ENCODE data around the gene NEMP2.
"Not testable (repeated sequence)": the region's sequence is repeated elsewhere in the genome, so short reads cannot be mapped to it uniquely, and the experiment has no call there.

Gene NEMP2

DNA sequence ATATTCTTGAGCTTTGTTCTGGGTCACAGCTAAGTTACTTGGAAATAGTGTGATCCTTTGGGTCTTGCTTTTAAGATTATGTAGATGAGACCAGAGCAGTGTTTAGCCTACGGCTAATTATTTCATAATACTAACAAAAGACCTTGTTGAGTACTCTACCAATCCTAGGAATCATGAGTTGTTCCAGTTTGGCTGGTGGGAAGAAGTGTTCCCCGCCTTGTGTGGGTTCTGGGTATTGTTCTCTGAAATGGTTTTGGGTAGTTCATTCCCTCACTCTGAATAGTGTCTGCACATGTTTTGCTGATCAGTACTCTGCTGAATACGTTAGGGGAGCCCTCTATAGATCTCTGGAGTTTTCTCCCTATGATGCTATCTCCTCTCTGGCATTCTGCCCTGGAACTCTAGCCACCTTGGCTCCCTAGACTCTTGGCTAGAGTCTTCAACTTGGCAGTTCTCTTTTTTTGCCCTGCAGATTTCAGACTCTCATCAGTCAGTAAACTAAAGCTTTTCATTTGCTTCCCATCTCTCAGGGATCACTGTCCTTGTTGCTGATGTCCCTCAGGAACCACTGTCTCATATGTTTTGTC lies 48.4 kb downstream of the NEMP2 start:
- no peak for DNase-seq

DNA sequence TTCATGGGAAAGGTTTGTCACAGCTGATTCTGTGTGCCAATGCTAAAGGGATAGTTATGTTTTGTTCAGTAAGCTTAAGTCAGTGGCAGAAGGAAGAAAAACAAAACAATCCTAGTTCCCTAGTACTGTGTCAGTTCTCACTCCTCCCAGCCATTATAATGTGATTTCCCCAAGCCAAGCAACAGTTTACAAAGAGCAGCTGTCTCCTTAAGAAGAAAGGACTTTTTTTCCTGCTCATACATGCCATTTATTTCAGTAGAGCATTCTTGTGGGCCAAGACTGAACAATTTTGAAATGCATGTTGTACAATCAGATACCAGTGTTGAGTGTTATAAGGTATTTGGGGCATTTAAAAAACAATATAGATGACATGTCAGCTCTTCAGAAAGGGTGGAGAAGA lies 52.1 kb downstream of the NEMP2 start:
- DNase-seq = no peak

DNA sequence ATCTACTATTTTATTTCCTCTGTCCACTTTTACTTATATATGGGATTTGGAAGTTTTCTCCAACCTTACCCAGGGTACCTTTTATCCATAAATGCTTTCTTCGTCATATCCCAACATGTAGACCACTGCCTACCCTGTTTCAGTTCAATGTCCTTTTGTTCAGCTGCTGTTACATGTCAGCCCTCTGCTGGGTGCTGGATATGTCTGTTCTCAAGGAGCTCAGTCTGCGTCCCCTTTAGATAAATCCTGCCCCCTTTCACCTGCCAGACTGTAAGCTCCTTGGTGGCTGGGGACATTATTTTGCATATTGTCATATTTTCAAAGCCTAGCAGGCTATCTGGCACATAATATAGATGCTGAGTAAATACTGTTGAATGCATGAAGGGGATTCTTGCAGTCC lies 53.2 kb downstream of the NEMP2 start:
- no peak for DNase-seq

DNA sequence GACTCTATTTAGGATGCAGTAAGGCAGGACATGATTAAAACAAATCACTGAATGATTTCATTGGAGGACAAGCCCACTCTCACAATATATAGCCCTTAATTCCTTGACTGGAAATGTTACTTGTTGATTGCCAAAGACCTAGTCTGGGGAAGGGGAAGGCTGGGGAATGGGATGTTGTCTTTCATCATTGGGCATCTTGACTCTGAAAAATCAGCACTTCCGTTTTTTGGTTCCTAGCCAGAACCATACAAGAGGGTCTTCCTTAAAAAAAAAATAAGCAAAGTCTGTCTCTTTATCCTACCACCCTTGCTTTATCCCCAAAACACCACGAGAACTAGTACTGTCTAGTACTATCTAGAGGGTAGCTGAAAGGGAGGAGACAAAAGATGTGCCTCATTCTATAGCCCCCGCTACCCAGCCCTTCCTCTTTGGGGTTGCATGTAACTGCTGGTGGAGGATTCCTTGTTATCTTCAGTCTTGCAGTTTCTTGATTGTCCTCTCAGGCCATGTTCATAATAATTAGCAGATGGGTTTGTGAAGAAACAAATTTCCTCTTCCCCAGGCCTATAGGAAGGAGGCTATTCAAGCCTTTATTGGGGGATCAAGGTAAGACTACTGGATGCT lies 55.8 kb downstream of the NEMP2 start:
- DNase-seq = no peak

DNA sequence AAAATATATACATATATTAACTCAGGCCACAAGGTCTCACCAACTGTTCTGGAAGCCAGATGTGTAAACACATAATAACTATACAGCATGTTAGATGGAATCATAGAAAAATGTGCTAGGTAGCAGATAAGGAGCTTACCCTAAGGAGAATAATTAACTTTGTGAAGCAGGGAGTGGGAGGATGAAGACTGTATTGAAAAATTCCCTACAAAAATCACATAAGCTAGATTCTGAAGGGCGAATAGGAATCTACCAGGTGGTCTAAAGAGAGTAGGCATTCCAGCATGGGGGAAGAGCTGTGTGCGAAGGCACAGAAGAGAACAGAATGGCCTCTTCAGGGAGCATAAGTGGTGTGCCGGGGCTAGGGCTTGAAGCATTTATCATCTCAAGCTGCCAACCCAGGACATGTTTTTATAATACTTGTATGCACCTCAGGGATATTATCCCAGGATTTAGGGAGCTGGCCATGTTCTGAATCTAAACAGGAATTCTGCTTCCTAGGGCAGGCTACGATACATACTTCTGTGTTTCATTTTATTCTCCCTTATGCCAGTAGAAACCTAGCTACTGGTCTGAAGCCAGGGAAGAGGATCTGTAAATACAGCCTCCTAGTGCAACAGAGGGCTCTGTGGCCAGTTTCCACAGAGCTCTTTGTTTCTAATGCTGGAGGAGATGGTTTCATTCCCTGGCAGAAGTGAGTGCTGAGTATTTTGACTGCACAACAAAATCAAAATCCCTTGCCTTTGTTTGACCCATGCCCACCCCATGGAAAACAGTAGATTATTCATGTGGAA lies 56.7 kb downstream of the NEMP2 start:
- DNase-seq = no peak

DNA sequence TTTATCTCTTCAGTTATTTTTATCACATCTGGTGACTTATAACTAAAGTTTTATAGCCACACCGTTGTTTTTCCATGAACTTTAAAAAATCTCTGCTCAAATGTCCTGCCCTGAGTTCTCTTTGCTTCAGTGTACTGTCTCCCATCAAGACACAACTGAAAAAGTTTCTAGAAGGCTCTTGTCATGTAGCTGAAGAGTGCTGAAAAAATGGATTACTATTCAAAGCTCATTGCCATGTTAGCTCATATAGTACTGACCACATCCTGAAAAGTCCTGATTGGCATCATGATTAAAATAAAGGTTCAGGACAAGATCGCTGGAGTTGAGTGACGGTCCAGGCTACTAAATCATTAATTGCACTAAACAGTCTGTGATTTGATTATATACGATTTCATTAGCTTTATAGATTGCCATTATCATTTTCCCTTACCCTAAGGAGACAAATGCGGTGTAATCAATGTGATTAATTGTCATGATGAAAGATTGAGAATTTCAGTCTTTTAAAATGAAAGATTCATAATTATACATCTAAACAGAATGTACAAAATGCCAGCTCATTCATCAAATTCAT lies 64.2 kb downstream of the NEMP2 start:
- no peak for DNase-seq

DNA sequence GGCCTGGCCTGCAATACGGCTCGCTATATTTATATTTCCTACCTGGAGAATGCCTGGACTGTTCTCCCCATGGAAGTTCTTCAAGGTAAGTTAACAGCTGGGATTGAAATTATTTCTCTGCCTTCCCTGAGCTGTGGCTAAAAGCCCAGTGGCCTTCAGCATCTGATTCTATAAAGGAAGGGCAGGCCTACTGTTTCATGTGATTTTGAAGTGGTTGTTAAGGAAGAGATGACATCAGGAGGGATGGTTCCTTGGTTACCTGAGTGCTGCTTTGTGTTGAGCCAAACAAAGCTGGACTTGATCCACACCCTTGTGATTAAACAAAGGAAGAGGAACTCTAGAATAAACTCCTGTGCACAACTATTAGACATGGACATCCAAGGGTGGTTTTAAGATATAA lies 64.8 kb downstream of the NEMP2 start:
- no peak for DNase-seq

DNA sequence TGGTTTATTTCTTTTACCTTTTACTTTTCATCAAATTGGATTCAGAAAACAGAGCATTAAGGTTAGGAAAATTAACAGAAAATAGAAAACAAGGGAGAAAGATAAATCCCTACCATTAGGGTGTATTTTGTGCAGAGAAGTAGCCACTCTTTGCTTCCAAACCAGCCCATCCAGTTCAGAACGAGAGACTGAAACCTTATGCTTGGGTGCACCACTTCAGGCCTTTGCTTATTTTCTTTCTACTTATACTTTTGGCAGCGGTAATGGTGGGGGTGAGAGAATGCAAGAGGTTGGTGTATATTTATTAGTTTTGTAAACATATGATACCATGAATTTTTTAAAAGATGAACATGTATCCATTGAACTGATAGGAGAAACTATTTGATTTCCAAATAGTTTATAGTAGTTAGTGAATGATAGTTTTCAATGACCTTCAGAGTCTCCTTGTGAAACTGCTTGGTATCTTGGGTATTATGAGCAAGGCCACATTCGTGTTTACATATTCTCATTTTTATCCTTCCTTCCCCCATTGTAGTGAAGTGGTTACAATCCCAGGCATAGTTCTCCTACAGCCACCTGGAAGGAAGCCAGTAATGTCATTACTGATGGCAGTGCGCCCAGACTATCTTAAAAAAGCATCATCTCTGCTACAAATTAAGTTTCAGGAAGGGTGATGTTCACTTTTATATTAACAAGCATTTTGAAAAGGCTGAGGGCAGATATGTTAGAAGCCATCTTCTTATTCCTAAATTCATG lies 65.5 kb downstream of the NEMP2 start:
- no peak for DNase-seq

DNA sequence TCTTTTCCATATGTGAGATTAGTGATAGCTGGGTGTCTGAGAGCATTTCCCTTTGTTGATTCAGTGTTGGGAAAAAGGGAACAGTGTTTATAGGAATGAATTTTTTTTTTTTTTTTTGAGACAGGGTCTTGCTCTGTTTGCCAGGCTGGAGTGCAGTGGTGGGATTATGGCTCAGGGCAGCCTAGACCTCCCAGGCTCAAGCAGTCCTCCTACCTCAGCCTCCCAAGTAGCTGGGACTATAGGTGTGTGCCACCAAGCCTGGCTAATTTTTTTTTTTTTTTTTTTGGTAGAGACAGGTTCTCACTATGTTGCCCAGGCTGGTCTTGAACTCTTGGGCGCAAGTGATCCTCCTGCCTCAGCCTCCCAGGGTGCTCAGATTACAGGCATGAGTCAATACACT lies 66.2 kb downstream of the NEMP2 start:
- not testable (repeated sequence) for DNase-seq

DNA sequence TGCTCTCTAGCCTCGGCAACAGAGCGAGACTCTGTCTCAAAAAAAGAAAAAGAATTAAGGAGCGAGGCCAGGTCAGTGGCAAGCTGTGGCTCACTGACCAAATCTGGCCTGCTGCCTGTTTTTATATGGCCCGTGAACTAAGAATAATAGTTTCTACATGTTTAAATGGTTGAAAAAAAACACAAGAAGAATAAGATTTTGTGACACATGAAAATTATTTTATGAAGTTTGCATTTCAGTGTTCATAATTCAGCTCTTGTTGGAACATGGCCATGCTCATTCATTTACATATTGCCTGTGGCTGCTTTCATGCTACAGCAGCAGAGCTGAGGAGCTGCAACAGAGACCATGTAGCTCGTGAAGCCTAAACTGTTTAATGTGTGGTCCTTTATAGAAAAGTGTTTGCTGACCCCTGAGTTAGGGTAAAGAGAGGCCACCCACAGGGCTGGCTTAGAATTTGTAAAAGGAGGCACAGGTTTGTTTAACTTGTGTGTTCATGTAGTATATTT lies 66.9 kb downstream of the NEMP2 start:
- DNase-seq = no peak

DNA sequence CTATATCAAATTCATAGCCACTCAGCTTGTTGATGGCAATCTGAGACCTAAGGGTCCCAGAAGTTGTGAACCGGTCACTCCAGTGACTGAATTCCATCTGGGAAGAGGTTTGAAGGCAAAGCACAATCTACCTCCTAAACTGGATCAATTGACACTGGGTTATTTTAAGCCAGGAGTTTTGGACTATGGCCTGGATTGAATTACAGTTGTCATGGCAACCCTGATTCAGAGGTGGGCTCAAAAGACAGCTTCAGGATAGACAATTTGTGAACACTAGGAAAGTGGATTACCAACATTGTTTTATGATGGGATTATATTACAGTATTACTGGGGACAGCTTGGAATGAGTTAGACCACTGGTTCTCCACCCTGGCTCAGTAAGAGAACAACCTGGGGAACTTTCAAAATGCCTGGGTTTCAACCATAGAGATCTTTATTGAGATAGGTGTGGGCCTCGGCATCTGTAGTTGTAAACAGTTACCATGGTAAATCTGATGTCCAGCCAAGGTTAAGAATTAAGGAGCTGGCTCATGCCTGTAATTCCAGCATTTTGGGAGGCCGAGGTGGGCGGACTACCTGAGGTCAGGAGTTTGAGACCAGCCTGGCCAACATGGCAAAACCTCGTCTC lies 67.6 kb downstream of the NEMP2 start:
- no peak for DNase-seq

DNA sequence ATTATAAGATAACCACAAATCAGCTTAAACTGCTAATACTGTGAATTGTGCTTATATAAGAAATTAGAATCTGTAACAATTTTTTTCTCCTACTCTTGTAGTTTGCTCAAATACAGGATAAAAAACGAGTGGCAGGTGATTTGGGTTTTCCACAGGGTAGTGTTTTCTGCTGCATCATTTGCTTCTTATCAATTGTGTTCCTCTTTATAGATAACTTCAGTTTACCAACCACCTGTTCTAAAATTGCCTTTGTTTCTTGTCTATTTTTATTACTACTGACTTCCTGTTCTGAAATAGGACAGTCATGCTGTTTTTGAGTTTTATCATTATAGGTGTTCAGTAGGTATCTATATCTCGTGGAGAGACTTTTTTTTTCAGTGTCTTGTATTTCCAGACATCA lies 69.5 kb downstream of the NEMP2 start:
- DNase-seq = no peak

DNA sequence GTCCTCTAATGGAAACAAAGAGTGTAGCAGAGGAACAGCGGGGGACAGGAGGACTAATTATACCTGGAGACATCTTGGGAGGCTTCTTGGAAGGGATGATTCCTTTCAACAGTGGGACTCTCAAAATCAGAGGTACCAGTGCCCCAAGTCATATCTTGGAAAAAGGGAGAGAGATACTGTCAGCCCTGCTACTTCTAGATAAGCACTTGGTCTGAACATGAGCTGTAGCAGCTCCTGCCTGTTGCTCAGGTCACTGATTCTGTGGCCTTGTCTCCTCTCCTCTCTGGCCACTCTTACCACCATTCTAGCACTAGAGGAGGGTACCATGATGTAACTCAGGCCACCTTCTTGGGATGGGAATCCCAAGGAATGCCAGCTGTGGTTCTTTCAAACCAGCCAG lies 71.9 kb downstream of the NEMP2 start:
- DNase-seq = no peak

DNA sequence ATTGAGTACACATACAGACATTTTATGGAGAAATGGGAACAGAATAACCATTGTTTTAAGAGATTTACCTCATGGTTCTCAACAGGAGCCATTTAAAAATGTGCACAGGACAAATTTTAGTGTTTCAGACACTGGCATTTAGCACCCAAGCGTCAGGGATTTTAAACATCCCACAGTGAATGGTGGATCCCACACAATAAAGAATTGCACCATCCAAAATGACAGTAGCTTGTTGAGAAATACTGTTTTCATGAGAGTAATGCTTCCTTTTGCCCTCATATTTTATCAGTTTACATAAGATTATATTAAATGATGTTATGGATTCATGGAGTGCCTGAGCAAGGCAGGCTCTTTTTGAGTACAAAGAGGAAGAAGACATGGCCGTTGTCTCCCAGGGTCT lies 72.3 kb downstream of the NEMP2 start:
- no peak for DNase-seq

DNA sequence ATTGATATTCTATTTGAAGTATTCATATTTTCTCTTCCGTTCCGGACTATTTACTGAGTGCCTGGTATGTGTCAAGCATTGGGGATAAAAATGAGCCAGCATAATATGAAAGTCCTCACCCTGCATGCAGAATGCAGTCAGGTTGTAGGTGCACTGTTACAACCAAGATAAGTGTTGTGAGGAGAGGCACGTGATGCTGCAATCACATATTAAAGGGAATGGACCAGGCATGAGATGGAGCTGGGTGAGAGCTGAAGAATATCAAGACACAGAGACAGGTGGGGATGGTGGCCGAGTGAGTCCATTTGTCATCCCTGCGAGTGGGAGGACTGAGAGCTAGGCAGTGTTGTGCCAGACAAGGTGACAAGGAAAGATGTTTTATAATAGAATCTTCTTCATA lies 74.0 kb downstream of the NEMP2 start:
- DNase-seq = no peak

DNA sequence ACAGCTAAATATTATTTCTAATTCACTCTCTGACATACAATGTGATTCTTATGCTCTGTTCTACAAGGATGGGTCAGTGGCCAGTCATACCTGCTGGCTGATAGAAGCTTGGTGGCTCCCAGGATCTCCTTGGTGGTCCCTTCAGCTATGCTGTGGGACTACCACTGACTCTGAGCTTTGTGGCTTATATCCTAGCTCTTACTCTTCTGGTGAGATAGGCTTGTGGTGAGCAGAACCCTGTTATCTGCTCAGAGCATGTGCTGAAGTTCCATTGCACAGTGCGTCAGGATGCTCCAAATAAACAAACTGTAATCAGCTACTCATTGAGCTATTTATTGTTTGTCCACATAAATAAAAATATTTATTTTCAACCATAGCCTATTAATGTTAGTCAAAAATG lies 74.6 kb downstream of the NEMP2 start:
- no peak for DNase-seq

DNA sequence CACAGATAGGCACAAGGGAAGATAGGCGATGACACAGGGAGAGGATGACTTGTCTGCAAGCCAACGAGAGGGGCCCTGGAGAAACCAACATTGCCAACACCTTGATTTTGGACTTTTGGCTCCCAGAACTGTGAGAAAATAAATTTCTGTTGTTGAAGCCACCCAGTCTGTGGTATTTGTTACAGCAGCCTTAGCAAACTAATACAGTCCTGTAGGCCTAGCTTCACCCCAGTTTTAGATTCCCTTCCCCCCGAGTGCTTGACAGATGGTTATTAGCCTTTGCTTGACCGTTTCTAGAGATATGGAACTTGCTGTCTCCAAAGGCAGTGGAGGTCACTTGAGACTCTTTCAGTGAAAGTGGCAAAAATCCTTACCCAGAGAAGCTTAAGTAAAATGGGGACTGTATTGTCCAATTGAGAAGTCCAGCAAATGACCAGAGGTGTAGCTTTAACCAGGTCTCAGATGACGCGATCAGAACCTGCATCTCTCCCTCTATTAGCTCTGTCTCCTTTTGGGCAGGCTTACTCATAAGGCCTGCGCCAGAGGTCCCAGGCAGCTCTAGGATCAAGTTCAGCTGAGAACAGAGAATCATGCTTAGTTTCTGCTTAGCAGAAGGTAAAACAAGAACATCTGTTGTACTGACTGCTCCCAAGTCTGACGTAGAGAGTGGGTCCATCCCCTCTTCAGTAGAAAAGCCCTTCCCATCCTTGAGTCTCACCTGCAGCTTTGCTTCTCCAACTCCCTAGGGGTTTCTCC lies 76.0 kb downstream of the NEMP2 start:
- DNase-seq = no peak

DNA sequence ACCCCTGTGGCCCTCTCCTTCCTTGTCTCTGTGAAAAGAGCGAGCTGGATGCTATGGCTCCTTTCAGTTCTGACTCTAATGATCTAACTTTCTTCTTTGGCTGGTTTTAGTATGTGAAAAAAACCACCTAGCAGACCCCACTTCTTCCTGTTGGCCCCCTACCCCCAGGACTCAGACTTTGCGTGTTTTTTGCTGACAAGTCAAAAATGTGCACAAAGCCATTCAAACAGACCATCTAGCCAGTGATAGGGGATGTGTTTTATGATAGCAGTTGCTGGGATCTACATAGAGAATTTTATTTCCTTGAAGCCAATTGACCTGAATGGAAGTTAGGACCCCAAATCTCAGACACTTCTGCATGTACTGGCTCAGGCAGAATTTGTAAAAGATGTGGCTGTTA lies 77.3 kb downstream of the NEMP2 start:
- DNase-seq = no peak

DNA sequence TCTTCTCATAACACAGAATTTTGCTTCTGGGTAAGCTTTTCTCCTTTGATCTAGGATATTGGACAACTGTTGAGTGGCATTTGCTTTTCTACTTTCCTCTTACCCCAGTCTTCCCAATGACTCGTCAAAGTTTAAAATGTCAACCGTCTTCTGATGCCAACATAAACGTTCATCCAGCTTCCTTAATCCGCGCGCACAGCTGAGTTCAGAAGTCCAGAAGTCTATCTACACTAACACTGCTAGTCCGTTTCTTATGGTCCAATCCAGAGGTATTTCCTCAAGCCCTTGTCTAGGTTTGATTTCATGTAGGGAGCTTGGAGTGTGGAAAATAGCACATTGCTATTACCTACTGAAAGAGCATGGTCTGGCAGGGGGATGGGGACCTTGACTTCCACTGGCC lies 77.7 kb downstream of the NEMP2 start:
- DNase-seq = no peak

DNA sequence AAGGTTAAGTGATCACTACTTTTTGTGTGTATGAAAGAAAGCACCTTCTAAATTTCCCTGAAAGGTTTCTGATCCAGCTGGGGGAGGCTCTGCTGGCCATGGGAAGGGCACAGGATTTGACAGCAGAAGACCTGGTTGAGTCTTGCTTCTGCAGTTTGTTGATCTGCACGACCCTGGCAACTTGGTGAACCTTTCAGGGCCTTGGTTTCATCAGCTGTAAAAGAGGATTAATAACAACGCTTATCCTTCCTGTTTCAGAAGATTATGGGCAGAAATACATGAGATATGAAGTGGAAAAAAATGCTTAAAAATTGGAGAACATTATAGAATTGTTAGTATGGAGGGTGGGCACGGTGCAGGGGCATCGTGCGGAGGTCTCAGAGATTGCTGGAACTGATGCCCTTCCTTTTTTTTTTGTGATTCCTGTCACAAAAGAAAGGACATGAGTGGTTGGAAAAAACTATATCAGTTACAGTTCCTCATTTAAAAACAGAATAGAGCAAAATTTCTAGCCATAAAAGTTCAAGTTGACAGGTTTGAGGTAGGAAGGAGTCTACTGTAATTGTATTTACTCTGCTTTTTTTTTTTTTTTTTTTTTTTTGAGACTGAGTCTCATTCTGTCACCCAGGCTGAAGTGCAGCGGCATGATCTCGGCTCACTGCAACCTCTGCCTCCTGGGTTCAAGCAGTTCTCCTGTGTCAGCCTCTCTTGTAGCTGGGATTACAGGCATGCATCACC lies 79.0 kb downstream of the NEMP2 start:
- DNase-seq = no peak

DNA sequence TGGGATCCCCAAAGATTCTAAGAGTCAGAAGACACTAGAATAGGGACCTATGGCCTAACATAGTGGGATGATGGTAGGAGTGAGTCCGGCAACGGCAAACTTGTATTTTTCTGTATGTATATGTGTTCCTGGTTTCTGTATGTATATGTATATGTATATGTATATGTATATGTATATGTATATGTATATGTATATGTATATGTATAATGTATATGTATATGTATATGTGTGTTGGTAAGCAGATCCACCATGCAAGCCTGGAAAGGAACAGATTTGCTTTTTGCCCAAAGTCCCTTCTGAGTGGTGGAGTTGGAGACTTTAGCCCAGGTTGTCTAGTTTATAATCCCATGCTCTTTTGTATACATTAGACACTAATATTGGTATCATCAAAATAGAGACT lies 79.7 kb downstream of the NEMP2 start:
- DNase-seq = no peak

All from 8988T (cell line).